Erythroblast (primary cell): ENCODE measurements around the gene FAM43A.

Experiments used
- GATA1 ChIP-seq: IDR thresholded peaks from 2 replicates; pipeline ENCODE4 v1.6.1; 2011; ENCODE audit warnings: low read depth, mild to moderate bottlenecking, control low read depth, low read length, moderate library complexity
- POLR2A ChIP-seq: IDR thresholded peaks from 2 replicates; pipeline ENCODE4 v1.6.1; 2011; ENCODE audit warnings: mild to moderate bottlenecking, low read length

- TF ChIP-seq POLR2A (no peak), GATA1 (no peak)
These were observed 48.6 kb upstream of the FAM43A start for GRCh38 chr3:194637066-194637465.
